Measurements from ENCODE around the gene SLC22A4.

Gene SLC22A4

GRCh38 chr5:132261881-132262845, 32.0 kb upstream of the SLC22A4 start:
- H3K79me1 ChIP-seq (ENCODE audit: low read length) = peaks cover 11% of the 10 kb centered on the region
- no peak overlapping the region for H2AK5ac ChIP-seq (ENCODE audit: low read length)
- no peak overlapping the region for H3K27ac ChIP-seq (ENCODE audit: low read depth, low read length)
- H4K12ac ChIP-seq (ENCODE audit: low read depth, low read length) = no peak overlapping the region
- no peak overlapping the region for H3K4ac ChIP-seq (ENCODE audit: low read depth, low read length)
- H3K18ac ChIP-seq (ENCODE audit: low read length) = no peak overlapping the region
- H3K27me3 ChIP-seq (ENCODE audit: insufficient read depth, low read length) = no peaks in the 10 kb centered on the region
- no peak overlapping the region for H3K4me2 ChIP-seq (ENCODE audit: low read length)
- H3K9me3 ChIP-seq (ENCODE audit: insufficient read depth, low read depth, low read length) = no peaks in the 10 kb centered on the region
- no peak overlapping the region for H2BK120ac ChIP-seq (ENCODE audit: insufficient read depth, low read length, poor library complexity)
- H3K4me3 ChIP-seq (ENCODE audit: low read depth, low read length) = peak overlapping the region; percentile 41
- H2BK5ac ChIP-seq (ENCODE audit: low read depth, low read length, poor library complexity) = no peak overlapping the region
- no peak overlapping the region for H4K8ac ChIP-seq (ENCODE audit: low read depth, low read length)
- peaks cover 31 to 37% of the 10 kb centered on the region in 2 experiments for H3K4me1 ChIP-seq (ENCODE audit: control insufficient read depth in 1 of 2, insufficient read depth in 2 of 2, low read length in 2 of 2)
- H4K91ac ChIP-seq (ENCODE audit: low read depth, low read length) = no peak overlapping the region
- no peak overlapping the region for H3K9ac ChIP-seq (ENCODE audit: low read length)
- H3K36me3 ChIP-seq (ENCODE audit: control insufficient read depth in 1 of 2, insufficient read depth in 2 of 2, low read length in 2 of 2) = peaks cover 4 to 9% of the 10 kb centered on the region in 2 experiments
- peak in 1 of 2 donors; percentile 25 for DNase-seq
- peaks cover 5% of the 10 kb centered on the region for H3K79me2 ChIP-seq (ENCODE audit: control insufficient read depth, insufficient read depth, low read length, poor library complexity)
- H3K14ac ChIP-seq (ENCODE audit: low read length) = no peak overlapping the region
- no CpG with 5 or more reads among the region's 7 CpGs for WGBS (ENCODE audit: extremely low coverage, insufficient coverage, insufficient read length)
- H2AFZ ChIP-seq (ENCODE audit: insufficient read depth, low read length, poor library complexity) = no peak overlapping the region
- no peak overlapping the region for H3K23ac ChIP-seq (ENCODE audit: low read length)
- no peak overlapping the region for H2BK12ac ChIP-seq (ENCODE audit: low read length)

GRCh38 chr5:132262882-132263547, 31.2 kb upstream of the SLC22A4 start:
- H4K8ac ChIP-seq (ENCODE audit: low read depth, low read length) = no peak overlapping the region
- H3K27me3 ChIP-seq (ENCODE audit: insufficient read depth, low read length) = no peaks in the 10 kb centered on the region
- H3K4me3 ChIP-seq (ENCODE audit: low read depth, low read length) = no peak overlapping the region
- H3K79me2 ChIP-seq (ENCODE audit: control insufficient read depth, insufficient read depth, low read length, poor library complexity) = no peaks in the 10 kb centered on the region
- no peak overlapping the region for H3K4me2 ChIP-seq (ENCODE audit: low read length)
- H3K36me3 ChIP-seq (ENCODE audit: control insufficient read depth in 1 of 2, insufficient read depth in 2 of 2, low read length in 2 of 2) = peaks cover 4 to 9% of the 10 kb centered on the region in 2 experiments
- no peak overlapping the region for H2AFZ ChIP-seq (ENCODE audit: insufficient read depth, low read length, poor library complexity)
- no peak overlapping the region for H3K18ac ChIP-seq (ENCODE audit: low read length)
- H3K9ac ChIP-seq (ENCODE audit: low read length) = no peak overlapping the region
- no peak overlapping the region for H3K4ac ChIP-seq (ENCODE audit: low read depth, low read length)
- H2BK120ac ChIP-seq (ENCODE audit: insufficient read depth, low read length, poor library complexity) = no peak overlapping the region
- WGBS (ENCODE audit: extremely low coverage, insufficient coverage, insufficient read length) = no CpG with 5 or more reads among the region's 2 CpGs
- no peak overlapping the region for H4K91ac ChIP-seq (ENCODE audit: low read depth, low read length)
- no peak overlapping the region for H3K23ac ChIP-seq (ENCODE audit: low read length)
- H3K79me1 ChIP-seq (ENCODE audit: low read length) = peaks cover 4% of the 10 kb centered on the region
- H3K9me3 ChIP-seq (ENCODE audit: insufficient read depth, low read depth, low read length) = no peaks in the 10 kb centered on the region
- H3K4me1 ChIP-seq (ENCODE audit: control insufficient read depth in 1 of 2, insufficient read depth in 2 of 2, low read length in 2 of 2) = peaks cover 27 to 33% of the 10 kb centered on the region in 2 experiments
- H3K14ac ChIP-seq (ENCODE audit: low read length) = no peak overlapping the region
- no peak overlapping the region for H2BK12ac ChIP-seq (ENCODE audit: low read length)
- H2BK5ac ChIP-seq (ENCODE audit: low read depth, low read length, poor library complexity) = no peak overlapping the region
- no peak overlapping the region for H2AK5ac ChIP-seq (ENCODE audit: low read length)
- DNase-seq = peak; percentile 38 to 59
- no peak overlapping the region for H3K27ac ChIP-seq (ENCODE audit: low read depth, low read length)
- H4K12ac ChIP-seq (ENCODE audit: low read depth, low read length) = no peak overlapping the region

DNA sequence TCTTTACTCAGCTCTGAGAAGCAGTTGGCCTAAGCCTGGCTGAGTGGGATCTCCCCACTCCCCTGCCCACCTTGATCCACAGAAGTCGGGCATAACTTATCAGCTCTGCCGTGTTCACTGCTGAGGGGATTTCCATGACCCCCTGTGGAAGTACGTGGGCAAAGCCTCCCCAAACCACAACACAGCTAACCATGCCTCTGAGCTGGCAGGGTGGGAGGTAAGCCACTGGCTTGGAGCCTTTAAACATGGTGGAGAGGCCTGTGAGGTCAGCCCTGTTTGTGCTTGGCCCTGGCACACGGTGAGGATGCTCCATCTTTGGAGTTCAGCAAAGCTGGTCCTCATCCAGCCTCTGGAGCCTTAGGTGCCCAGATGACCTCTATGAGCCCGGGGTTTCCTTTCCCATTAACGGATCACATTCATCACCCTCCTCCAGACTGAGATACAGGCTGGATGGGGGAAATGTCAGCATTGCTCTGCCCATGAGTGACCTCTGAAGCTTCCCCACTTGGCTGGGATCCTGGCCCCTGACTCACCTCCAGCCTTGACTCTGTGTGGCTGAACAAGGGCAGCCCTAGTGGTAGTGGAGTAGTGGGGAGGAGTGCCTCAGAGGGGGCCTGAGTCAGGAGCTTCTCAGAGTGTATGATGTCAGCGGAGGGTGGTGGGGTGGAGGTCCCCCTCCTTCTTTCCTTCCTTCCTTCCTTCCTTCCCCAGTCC, 30.5 kb upstream of the SLC22A4 start:
- H2BK5ac ChIP-seq (ENCODE audit: low read depth, low read length, poor library complexity) = no peak overlapping the region
- H3K79me2 ChIP-seq (ENCODE audit: control insufficient read depth, insufficient read depth, low read length, poor library complexity) = no peaks in the 10 kb centered on the region
- H2BK12ac ChIP-seq (ENCODE audit: low read length) = no peak overlapping the region
- H4K12ac ChIP-seq (ENCODE audit: low read depth, low read length) = no peak overlapping the region
- H3K9ac ChIP-seq (ENCODE audit: low read length) = no peak overlapping the region
- peak; percentile 23 to 26 for DNase-seq
- H3K4me1 ChIP-seq (ENCODE audit: control insufficient read depth in 1 of 2, insufficient read depth in 2 of 2, low read length in 2 of 2) = peaks cover 20 to 26% of the 10 kb centered on the region in 2 experiments
- H3K79me1 ChIP-seq (ENCODE audit: low read length) = peaks cover 2% of the 10 kb centered on the region
- H3K4me3 ChIP-seq (ENCODE audit: low read depth, low read length) = no peak overlapping the region
- peak overlapping the region; percentile 14 for H2AK5ac ChIP-seq (ENCODE audit: low read length)
- no CpG with 5 or more reads among the region's 7 CpGs for WGBS (ENCODE audit: extremely low coverage, insufficient coverage, insufficient read length)
- H2AFZ ChIP-seq (ENCODE audit: insufficient read depth, low read length, poor library complexity) = no peak overlapping the region
- H3K23ac ChIP-seq (ENCODE audit: low read length) = no peak overlapping the region
- no peak overlapping the region for H2BK120ac ChIP-seq (ENCODE audit: insufficient read depth, low read length, poor library complexity)
- no peak overlapping the region for H3K14ac ChIP-seq (ENCODE audit: low read length)
- no peak overlapping the region for H4K91ac ChIP-seq (ENCODE audit: low read depth, low read length)
- H3K9me3 ChIP-seq (ENCODE audit: insufficient read depth, low read depth, low read length) = no peaks in the 10 kb centered on the region
- peaks cover 4 to 9% of the 10 kb centered on the region in 2 experiments for H3K36me3 ChIP-seq (ENCODE audit: control insufficient read depth in 1 of 2, insufficient read depth in 2 of 2, low read length in 2 of 2)
- H3K27me3 ChIP-seq (ENCODE audit: insufficient read depth, low read length) = no peaks in the 10 kb centered on the region
- H3K4ac ChIP-seq (ENCODE audit: low read depth, low read length) = no peak overlapping the region
- peak overlapping the region; percentile 16 for H3K18ac ChIP-seq (ENCODE audit: low read length)
- no peak overlapping the region for H4K8ac ChIP-seq (ENCODE audit: low read depth, low read length)
- H3K4me2 ChIP-seq (ENCODE audit: low read length) = no peak overlapping the region
- H3K27ac ChIP-seq (ENCODE audit: low read depth, low read length) = no peak overlapping the region
